Stimulated activated CD8-positive, alpha-beta memory T cell treated with anti-CD3 and anti-CD28 coated beads, Interleukin-7, amount 100 ng/mL, for 24 hours (primary cell): Measurements from ENCODE around the gene HSPE1.
A peak's percentile ranks its signal among the peaks of the same experiment; 100 is the strongest.
"Not testable (repeated sequence)": the region's sequence is repeated elsewhere in the genome, so short reads cannot be mapped to it uniquely, and the experiment has no call there.

Experiments
- DNase-seq: peaks from one replicate; pipeline ENCODE4 v3.0.0-alpha.2; 2020; ENCODE audit warnings: low read depth

The HSPE1 gene

GRCh38 chr2:197498235-197498936, 1.8 kb upstream of the HSPE1 start:
- DNase-seq, result no peak

GRCh38 chr2:197498937-197499593, 1.1 kb upstream of the HSPE1 start:
- peak; percentile 34 for DNase-seq

- DNase-seq, result no peak
Measured at GRCh38 chr2:197500503-197501131, 438 bp downstream of the HSPE1 start.

- DNase-seq, result no peak
Measured at GRCh38 chr2:197502201-197502600, 2.0 kb downstream of the HSPE1 start.

DNA sequence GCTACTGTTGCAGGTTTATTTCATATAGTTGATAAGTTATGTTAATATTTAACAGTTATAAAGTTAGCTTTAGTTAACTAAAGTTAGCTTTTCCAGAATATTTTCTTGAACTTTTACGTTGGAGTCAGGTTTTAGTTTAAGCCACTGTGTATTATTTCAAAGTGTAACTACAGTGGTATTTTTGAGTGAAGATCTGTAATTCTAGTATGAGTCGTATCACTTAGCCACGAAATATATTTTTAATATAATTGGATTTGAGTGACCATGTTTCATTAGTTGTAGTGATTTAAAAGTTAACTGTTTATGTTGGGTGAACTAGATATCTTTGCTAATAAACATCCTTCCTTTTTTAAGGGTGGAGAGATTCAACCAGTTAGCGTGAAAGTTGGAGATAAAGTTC, 2.5 kb downstream of the HSPE1 start:
- no peak for DNase-seq

- no peak for DNase-seq
Measured at GRCh38 chr2:197504000-197504399, 3.8 kb downstream of the HSPE1 start.

DNA sequence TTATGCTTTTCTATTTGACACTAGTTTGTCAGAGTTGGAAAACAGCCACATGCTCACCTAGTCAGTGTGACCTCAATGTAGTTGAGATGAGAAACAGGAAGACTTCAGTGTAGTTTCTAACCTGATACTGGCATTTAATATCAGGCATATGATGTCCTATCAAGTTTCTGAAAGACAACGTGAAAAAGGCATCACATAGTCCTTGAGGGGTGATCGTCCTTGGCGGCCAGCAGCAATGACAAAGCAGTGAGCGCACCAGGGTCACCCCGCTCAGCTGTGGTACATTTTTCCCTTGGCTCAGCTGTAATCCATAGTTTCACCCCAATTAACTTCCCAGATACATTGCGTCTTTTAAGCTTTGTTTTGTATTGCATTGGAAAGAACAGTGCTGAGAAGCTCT, 4.3 kb downstream of the HSPE1 start:
- no peak for DNase-seq

DNA sequence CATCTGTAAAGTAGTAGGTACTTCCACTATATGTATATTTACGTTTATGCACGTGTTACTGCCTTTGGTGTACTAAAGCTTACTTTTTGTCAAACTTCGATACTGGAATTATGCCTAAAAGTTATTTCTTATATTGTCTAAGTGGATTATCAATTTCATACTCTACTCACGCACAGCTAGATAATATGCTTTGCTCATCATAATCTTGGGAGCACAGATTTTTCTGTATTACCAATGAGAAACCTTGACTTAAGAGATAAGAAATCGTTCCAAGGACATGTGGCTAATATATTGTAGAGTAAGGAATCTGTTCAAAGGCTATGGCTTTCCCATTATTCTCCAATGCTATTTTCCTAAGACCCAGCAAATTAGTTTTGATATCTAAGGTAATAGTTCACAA, 6.5 kb downstream of the HSPE1 start:
- DNase-seq, result no peak

- DNase-seq, result no peak
Measured at GRCh38 chr2:197513915-197514314, 13.7 kb downstream of the HSPE1 start.

DNA sequence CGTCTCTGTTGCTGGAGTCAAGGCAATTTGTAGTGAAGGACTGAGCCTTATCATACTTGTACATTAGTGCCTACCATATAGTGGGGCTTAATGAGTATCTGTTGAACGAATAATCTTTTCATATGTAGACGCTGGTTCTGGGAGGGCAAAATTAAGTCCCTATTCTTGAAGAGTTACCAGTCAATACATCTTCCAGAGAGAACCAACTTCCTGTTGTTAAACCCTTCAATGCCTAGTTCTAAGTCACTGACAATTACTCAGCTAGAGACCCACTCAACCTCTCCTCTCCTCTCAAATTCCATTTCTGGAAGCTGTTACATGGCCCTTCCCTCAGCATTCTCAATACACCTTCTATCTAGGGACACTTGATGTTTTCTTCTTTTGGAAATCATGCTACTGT, 14.6 kb downstream of the HSPE1 start:
- no peak for DNase-seq

- no peak for DNase-seq
Measured at GRCh38 chr2:197515315-197515738, 15.1 kb downstream of the HSPE1 start.

DNA sequence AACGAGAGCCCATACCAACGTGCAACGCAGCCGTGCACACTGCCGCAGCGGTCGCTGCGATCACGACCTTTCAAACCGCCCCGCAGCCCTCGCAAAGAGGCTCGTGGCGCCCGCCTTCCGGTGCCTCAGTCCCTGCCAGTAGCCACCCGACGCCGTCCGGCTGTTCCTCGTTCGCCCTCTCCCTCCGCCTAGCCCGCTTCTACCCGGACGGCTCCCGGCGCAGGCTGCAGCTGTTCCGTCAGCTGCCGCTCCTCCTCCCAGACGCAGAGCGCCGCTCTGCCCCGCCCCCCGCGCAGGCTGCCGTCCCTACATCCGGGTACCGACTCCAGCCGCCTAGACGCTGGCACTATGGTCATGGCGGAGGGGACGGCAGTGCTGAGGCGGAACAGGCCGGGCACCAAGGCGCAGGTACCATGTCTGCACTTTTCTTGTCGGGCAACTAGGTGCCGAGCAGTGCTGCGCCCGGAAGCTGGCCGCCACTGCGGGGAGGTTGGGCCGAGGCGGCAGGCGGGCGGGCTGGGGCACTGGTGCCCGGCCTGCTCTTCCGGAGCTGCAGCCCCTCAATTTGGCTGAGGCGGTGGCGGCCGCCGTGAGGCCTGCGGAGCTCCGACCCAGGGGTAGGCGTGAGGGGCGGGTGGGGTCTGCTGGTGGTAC, 15.7 kb downstream of the HSPE1 start, which contains the start of gene MOB4:
TSS of gene MOB4 (plus strand) at position 328 of the 654 bp plus-strand sequence. CDS start at position 349, 21 bp downstream.
- DNase-seq, result peak; percentile 83

DNA sequence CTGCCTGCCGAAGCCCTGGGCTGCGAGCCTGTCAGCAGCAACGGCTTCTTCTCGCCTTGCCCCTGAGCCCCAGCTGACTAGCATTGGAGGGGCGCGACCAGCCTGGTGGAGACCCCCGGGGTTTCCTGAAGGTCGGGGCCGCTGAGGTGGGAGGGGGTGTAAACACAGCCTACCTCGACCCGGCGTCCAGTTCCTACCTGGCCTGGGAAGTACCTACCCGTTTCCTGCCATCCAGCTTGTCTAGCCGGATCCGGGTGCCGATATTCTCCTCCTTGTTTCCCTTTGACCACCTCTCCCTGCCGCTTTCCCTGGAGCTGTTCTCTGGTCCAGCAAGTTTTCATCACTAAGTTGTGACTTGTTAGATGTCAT, 16.2 kb downstream of the HSPE1 start:
- no peak for DNase-seq

DNA sequence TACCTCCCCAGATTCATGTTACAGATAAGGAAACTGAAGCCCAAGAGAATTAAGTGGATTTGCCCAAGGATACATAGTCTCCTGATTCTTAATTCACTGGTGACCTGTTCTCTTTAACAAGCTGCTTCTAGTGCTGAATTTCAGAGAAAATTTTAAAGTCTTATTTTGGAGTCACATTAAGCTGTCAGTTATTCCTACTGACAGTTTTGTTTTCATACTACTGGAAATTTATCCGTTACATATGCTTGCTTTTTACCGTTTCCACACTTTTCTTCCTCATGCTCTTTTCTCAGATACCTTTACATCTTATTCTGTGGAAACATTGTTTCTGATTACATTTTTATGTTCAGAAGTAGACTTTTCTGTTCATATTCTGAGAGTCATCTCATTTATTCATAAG, 17.0 kb downstream of the HSPE1 start:
- no peak for DNase-seq

DNA sequence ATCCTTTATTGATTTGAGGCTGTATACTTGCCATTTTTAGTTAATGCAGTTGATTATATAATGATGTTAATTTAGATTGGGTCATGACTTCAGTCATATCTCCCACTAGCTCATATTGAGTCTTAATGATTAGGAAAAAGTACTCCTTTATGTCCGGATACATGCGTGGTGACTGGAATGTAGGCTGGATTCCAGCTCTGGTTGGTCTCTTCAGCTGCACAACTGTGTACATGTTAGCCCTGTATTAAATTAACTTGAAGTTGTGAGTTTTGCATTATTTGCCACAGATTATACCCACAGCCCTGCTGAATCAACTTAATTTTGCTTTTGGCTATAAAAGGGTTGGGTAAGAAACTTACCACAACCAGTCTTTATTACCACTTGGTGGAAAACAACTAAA, 38.2 kb downstream of the HSPE1 start:
- DNase-seq, result no peak

DNA sequence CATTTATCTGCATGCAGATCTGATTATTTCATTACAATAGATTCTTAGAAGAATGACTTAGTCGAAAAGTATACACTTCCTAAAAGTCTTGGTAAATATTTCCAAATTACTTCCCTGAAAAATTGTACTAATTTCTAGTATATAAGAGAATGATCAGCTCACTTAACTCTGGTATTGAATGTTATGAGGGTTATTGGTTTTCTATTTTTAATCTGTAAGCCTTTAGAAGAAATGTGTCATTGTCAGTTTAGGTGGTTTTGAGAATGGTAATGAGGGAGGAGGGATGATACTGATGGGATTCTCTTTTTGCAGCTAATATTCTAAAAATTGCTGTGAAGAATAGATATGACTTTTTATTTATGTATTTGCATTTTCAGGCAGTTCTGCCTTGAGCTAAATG, 39.6 kb downstream of the HSPE1 start:
- no peak for DNase-seq

- no peak for DNase-seq
Measured at GRCh38 chr2:197543206-197543605, 43.0 kb downstream of the HSPE1 start.

DNA sequence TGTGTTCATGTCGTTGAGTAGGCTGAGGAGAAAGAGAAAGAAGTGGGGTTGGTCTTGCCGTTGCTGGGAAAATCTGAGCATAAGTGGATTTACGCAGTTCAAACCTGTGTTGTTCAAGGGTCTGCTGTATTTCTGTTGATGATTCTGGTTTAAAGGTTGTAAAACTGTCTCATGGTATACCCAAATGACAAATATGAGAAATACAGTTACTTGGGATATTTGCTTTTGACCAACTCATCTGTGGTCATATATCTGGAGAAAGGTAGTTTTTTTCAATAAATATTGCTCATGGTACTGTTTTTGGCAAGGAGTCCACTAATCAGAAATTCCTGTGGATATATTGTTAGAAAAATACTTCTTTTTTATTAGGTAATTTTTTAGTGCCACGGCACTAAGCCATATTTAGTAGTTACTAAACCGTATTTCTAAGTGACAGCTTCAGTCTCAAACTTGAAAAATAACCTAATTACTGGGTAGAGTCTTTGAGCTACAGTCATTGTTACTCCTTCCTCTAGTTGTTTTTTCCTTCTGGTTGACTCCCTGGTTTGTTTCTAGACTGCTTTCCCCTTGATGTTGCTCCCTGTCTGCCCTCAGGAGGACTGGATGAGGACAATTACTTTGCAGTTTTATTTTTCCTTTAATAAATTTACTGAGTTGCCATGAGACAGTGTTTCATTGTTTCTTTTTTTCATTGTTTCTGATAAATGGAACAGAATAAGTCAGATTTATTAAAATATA, 47.2 kb downstream of the HSPE1 start:
- no peak for DNase-seq

GRCh38 chr2:197548582-197548981, 48.4 kb downstream of the HSPE1 start:
- no peak for DNase-seq

DNA sequence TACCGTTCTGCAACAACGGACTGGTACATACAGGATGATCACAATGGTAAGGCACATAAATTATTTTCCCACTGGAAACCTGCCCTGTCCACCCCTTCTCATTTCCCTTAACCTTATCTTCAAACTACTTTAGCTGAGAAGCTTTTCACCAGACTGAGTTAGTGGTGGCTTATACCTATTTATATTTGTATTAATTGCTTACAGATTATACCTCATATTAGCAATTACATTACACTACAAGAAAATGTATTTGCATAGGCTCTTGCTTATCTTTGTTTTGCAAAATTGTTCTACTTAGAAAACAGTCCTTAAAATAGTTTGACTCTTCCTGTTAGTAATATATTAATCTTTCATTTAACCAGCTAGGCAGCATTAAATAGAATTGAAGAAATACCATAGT, 51.1 kb downstream of the HSPE1 start:
- DNase-seq, result not testable (repeated sequence)
